IMR-90 (cell line): ENCODE measurements around the gene IQGAP2. TPM values are rescaled to one million over a fixed set of nuclear protein-coding genes. Genes with fewer than 3 reads are reported as not detected.

Source experiments
- ATAC-seq: fragments of 200-7000 bp; cut with Tn5 transposase; 2 replicates; pipeline ENCODE4 v1.9.1; 2020; ENCODE audit warnings: low read depth, mild to moderate bottlenecking, moderate library complexity
- BruUV-seq: library from RNA; stranded (reverse); fragments of 400-500 nt; replicated peaks from 2 replicates; lab custom pipeline; 2021; lab: Mats Ljungman, UMichigan
- CTCF ChIA-PET: fragments of 300-600 bp; formaldehyde crosslinking; extraction: SDS; loops from one replicate; lab custom pipeline; 2021; ENCODE audit warnings: antibody characterized with exemption; lab: Yijun Ruan, JAX
- POLR2A ChIA-PET: fragments of 300-600 bp; sonication (Branson Sonifier 250); formaldehyde crosslinking; loops from one replicate; lab custom pipeline; 2022; ENCODE audit warnings: antibody characterized with exemption; ENCODE audit not compliant: unreplicated experiment; lab: Charles Lee
- DNase-seq: peaks from one replicate; pipeline ENCODE4 v3.0.0; 2013
- H2AFZ ChIP-seq: replicated peaks from 2 replicates; pipeline ENCODE3; 2013; ENCODE audit warnings: low read length, mild to moderate bottlenecking; ENCODE audit not compliant: poor library complexity
- H2AK5ac ChIP-seq: 2 replicates; pipeline ENCODE4 v1.6.1; 2013; ENCODE audit warnings: low read depth, low read length, inconsistent platforms
- H2AK9ac ChIP-seq: replicated peaks from 2 replicates; pipeline ENCODE3; 2013; ENCODE audit warnings: mild to moderate bottlenecking, low read depth, low read length, moderate library complexity; ENCODE audit not compliant: poor library complexity
- H2BK120ac ChIP-seq: 2 replicates; pipeline ENCODE4 v1.6.1; 2013; ENCODE audit warnings: low read depth, low read length, inconsistent platforms
- H2BK15ac ChIP-seq: 3 replicates; pipeline ENCODE4 v1.6.1; 2013; ENCODE audit warnings: low read depth, low read length, inconsistent platforms
- H2BK20ac ChIP-seq: 2 replicates; pipeline ENCODE4 v1.6.1; 2013; ENCODE audit warnings: low read depth, mild to moderate bottlenecking, inconsistent platforms, low read length, moderate library complexity
- H2BK5ac ChIP-seq: 2 replicates; pipeline ENCODE4 v1.6.1; 2013; ENCODE audit warnings: mild to moderate bottlenecking, low read depth, low read length, inconsistent platforms; ENCODE audit not compliant: poor library complexity, severe bottlenecking
- H3K14ac ChIP-seq: replicated peaks from 2 replicates; pipeline ENCODE4 v1.6.1; 2013; ENCODE audit warnings: low read depth, low read length, inconsistent platforms
- H3K18ac ChIP-seq: 2 replicates; pipeline ENCODE4 v1.6.1; 2013; ENCODE audit warnings: low read depth, low read length, control low read depth
- H3K23ac ChIP-seq: 2 replicates; pipeline ENCODE4 v1.6.1; 2013; ENCODE audit warnings: low read depth, low read length, inconsistent platforms
- H3K27ac ChIP-seq: 2 replicates; pipeline ENCODE4 v1.5.1; 2013; ENCODE audit warnings: mild to moderate bottlenecking, control low read depth, low read length; ENCODE audit not compliant: insufficient read depth
- H3K27me3 ChIP-seq: 2 replicates; pipeline ENCODE4 v1.6.1; 2013; ENCODE audit warnings: low read length; ENCODE audit not compliant: control insufficient read depth, insufficient read depth
- H3K36me3 ChIP-seq: 2 replicates; pipeline ENCODE4 v1.6.1; 2013; ENCODE audit warnings: low read length, mixed read lengths; ENCODE audit not compliant: control insufficient read depth, insufficient read depth
- H3K4ac ChIP-seq: 2 replicates; pipeline ENCODE4 v1.6.1; 2013; ENCODE audit warnings: low read depth, low read length, inconsistent platforms
- H3K4me1 ChIP-seq: 2 replicates; pipeline ENCODE4 v1.6.1; 2013; ENCODE audit warnings: low read length, mixed read lengths; ENCODE audit not compliant: control insufficient read depth, insufficient read depth
- H3K4me2 ChIP-seq: 2 replicates; pipeline ENCODE4 v1.6.1; 2013; ENCODE audit warnings: low read depth, mild to moderate bottlenecking, control low read depth, low read length, moderate library complexity
- H3K4me3 ChIP-seq: 2 replicates; pipeline ENCODE4 v1.5.1; 2013; ENCODE audit warnings: low read depth, mild to moderate bottlenecking, control low read depth, low read length, moderate library complexity; ENCODE audit not compliant: insufficient read depth
- H3K56ac ChIP-seq: 2 replicates; pipeline ENCODE4 v1.6.1; 2013; ENCODE audit warnings: low read length, inconsistent platforms; ENCODE audit not compliant: insufficient read depth; ENCODE audit errors: extremely low read depth
- H3K79me1 ChIP-seq, 2 experiments: 2 replicates each; pipeline ENCODE4 v1.6.1; 2013; ENCODE audit warnings: low read length in 2 of 2, inconsistent platforms in 1 of 2, low read depth in 1 of 2
- H3K9ac ChIP-seq: 2 replicates; pipeline ENCODE4 v1.6.1; 2013; ENCODE audit warnings: low read depth, low read length, control low read depth
- H3K9me1 ChIP-seq: 2 replicates; pipeline ENCODE4 v1.6.1; 2013; ENCODE audit warnings: low read length, inconsistent platforms; ENCODE audit not compliant: insufficient read depth
- H3K9me3 ChIP-seq: 2 replicates; pipeline ENCODE4 v1.6.1; 2013; ENCODE audit warnings: low read length; ENCODE audit not compliant: control insufficient read depth, insufficient read depth
- H4K20me1 ChIP-seq: 2 replicates; pipeline ENCODE4 v1.6.1; 2013; ENCODE audit warnings: low read length, inconsistent platforms; ENCODE audit not compliant: insufficient read depth
- H4K5ac ChIP-seq: 2 replicates; pipeline ENCODE4 v1.6.1; 2013; ENCODE audit warnings: mild to moderate bottlenecking, low read depth, low read length, control low read depth
- H4K8ac ChIP-seq, 2 experiments: 2 replicates each; pipeline ENCODE4 v1.6.1; 2013; ENCODE audit warnings: low read depth in 2 of 2, low read length in 2 of 2, control low read depth in 1 of 2, inconsistent platforms in 1 of 2
- H4K91ac ChIP-seq: 2 replicates; pipeline ENCODE4 v1.6.1; 2013; ENCODE audit warnings: low read depth, low read length, inconsistent platforms; ENCODE audit not compliant: insufficient read depth
- BHLHE40 ChIP-seq: fragments of 150-350 bp; IDR thresholded peaks from 2 replicates; pipeline ENCODE4 v1.6.1; 2016; ENCODE audit warnings: mild to moderate bottlenecking, low read depth, low read length
- MAZ ChIP-seq: IDR thresholded peaks from 2 replicates; pipeline ENCODE4 v1.6.1; 2012; ENCODE audit warnings: low read depth, mild to moderate bottlenecking, low read length, improper control_type of control experiment, moderate library complexity, borderline replicate concordance
- MXI1 ChIP-seq: IDR thresholded peaks from 2 replicates; pipeline ENCODE4 v1.6.1; 2012; ENCODE audit warnings: low read depth, mild to moderate bottlenecking, low read length, moderate library complexity, borderline replicate concordance
- NFE2L2 ChIP-seq: fragments of 150-350 bp; IDR thresholded peaks from 2 replicates; pipeline ENCODE4 v1.6.1; 2016; ENCODE audit warnings: low read depth, mild to moderate bottlenecking, low read length
- RCOR1 ChIP-seq: IDR thresholded peaks from 2 replicates; pipeline ENCODE4 v1.6.1; 2012; ENCODE audit warnings: mild to moderate bottlenecking, low read length, improper control_type of control experiment; ENCODE audit not compliant: insufficient replicate concordance
- SMC3 ChIP-seq: fragments of 150-350 bp; IDR thresholded peaks from 2 replicates; pipeline ENCODE4 v1.6.1; 2016; ENCODE audit warnings: low read depth, mild to moderate bottlenecking, antibody characterized with exemption, low read length, moderate library complexity
- WGBS, 2 experiments: methylation state at CpG; one replicate each; pipeline versions ENCODE4 v1.1.5 to v1.1.7; 2013; ENCODE audit warnings: missing lambda C conversion rate in 2 of 2; ENCODE audit not compliant: insufficient read length in 1 of 2; ENCODE audit errors: extremely low coverage in 2 of 2; 5-methylcytosine and 5-hydroxymethylcytosine counted together
- dilution Hi-C: fragments of 300-500 bp; cut with HindIII; formaldehyde crosslinking; loops from one replicate; pipeline ENCODE4 v1.14.3; 2018; ENCODE audit warnings: low sequenced_read_pairs; ENCODE audit not compliant: unreplicated experiment
- in situ Hi-C: fragments of 300-500 bp; cut with MboI; formaldehyde crosslinking; loops from 3 replicates; pipeline ENCODE4 v1.14.3; 2019; ENCODE audit warnings: low sequenced_read_pairs, inconsistent platforms, mixed read lengths
- intact Hi-C: fragments of 100-400 bp; cut with micrococcal nuclease; formaldehyde crosslinking; loops from 2 replicates; pipeline ENCODE4 v1.10.0; 2022
- polyA plus RNA-seq, 3 experiments: library from polyadenylated mRNA; depleted of rRNA; stranded (reverse); fragments of >200 nt; gene quantifications; 2 replicates each; pipeline ENCODE4 v1.2.3, GENCODE V29; 2012; ENCODE audit warnings: low replicate concordance in 1 of 3
- total RNA-seq: library from RNA; depleted of rRNA; stranded (reverse); fragments of >200 nt; gene quantifications from 2 replicates; pipeline ENCODE4 v1.2.3, GENCODE V29; 2012
- TF ChIP-seq, protein P1 (sequence below): fragments of 150-350 bp; IDR thresholded peaks from 2 replicates; pipeline ENCODE4 v1.6.1; 2016; ENCODE audit warnings: low read depth, mild to moderate bottlenecking, low read length, moderate library complexity, borderline replicate concordance
- TF ChIP-seq, protein P2 (sequence below): conservative IDR thresholded peaks from 2 replicates; pipeline ENCODE4 v1.5.1; 2012; ENCODE audit warnings: mild to moderate bottlenecking, low read depth, low read length, improper control_type of control experiment

The IQGAP2 gene
- total and polyA plus RNA-seq, 2 of the 4 experiments (the other 2 are of a cell fraction) = 0.21 to 0.36 TPM

DNA sequence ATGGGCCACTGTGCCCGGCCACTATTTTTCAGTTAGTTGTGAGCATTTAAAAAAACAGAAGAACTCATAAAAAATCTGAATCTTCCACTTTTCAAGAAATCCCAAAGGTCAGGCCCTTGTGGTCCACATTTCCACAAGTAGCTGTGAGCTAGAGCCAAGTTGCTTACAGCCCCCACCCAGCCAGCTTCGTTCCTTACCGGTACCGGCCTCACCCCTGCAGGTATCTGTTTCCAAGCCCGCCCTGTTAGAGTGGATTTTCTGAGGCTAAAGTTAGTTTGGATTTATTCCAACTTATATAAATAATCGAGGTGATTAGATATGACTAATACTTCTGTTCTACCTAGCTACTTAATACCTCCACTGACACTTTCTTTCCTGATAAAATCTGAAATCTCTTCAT is 139.2 kb downstream of the IQGAP2 start:
- Histone ChIP-seq H3K4me3 (no peak overlapping the region), H3K23ac (no peak overlapping the region), H2BK120ac (no peak overlapping the region), H2BK20ac (no peak overlapping the region), H3K79me1 (no peaks in the 10 kb centered on the region), H4K20me1 (no peaks in the 10 kb centered on the region), H3K9ac (no peak overlapping the region), H2AFZ (no peak overlapping the region), H3K56ac (no peak overlapping the region), H3K4me1 (no peaks in the 10 kb centered on the region), H3K4ac (no peak overlapping the region), H4K8ac (no peak overlapping the region), H2AK9ac (no peak overlapping the region), H4K5ac (no peak overlapping the region), H3K27ac (no peak overlapping the region), H2AK5ac (no peak overlapping the region), H2BK15ac (no peak overlapping the region), H3K9me3 (no peaks in the 10 kb centered on the region), H3K36me3 (no peaks in the 10 kb centered on the region), H3K18ac (no peak overlapping the region), H4K91ac (no peak overlapping the region), H3K27me3 (peaks cover 6% of the 10 kb centered on the region; the same call in 1 of the 2 replicates), H3K14ac (no peak overlapping the region), H3K4me2 (no peak overlapping the region), H2BK5ac (no peak overlapping the region), H3K9me1 (no peaks in the 10 kb centered on the region)
- ChIA-PET CTCF (no interaction called here), POLR2A (no interaction called here)
- dilution Hi-C loops = no loop called here
- 100% methylated on average over 1 of the region's 6 CpGs; no CpG with 5 or more reads in 1 of the 2 experiments for WGBS, 2 experiments
- ATAC-seq (no peak), DNase-seq (no peak)
- in situ Hi-C loops = no loop called here
- BruUV-seq = no TSS peak
- TF ChIP-seq SMC3 (no peak), BHLHE40 (no peak), NFE2L2 (no peak), MAZ (no peak), RCOR1 (no peak), MXI1 (no peak)
- TF ChIP-seq, protein P1, sequence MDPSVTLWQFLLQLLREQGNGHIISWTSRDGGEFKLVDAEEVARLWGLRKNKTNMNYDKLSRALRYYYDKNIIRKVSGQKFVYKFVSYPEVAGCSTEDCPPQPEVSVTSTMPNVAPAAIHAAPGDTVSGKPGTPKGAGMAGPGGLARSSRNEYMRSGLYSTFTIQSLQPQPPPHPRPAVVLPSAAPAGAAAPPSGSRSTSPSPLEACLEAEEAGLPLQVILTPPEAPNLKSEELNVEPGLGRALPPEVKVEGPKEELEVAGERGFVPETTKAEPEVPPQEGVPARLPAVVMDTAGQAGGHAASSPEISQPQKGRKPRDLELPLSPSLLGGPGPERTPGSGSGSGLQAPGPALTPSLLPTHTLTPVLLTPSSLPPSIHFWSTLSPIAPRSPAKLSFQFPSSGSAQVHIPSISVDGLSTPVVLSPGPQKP = no peak
- TF ChIP-seq, protein P2, sequence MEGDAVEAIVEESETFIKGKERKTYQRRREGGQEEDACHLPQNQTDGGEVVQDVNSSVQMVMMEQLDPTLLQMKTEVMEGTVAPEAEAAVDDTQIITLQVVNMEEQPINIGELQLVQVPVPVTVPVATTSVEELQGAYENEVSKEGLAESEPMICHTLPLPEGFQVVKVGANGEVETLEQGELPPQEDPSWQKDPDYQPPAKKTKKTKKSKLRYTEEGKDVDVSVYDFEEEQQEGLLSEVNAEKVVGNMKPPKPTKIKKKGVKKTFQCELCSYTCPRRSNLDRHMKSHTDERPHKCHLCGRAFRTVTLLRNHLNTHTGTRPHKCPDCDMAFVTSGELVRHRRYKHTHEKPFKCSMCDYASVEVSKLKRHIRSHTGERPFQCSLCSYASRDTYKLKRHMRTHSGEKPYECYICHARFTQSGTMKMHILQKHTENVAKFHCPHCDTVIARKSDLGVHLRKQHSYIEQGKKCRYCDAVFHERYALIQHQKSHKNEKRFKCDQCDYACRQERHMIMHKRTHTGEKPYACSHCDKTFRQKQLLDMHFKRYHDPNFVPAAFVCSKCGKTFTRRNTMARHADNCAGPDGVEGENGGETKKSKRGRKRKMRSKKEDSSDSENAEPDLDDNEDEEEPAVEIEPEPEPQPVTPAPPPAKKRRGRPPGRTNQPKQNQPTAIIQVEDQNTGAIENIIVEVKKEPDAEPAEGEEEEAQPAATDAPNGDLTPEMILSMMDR = no peak
- intact Hi-C loops = no loop called here
